Hindlimb muscle (tissue), 1 donor: ENCODE measurements around the gene RIPOR3. TPM values are rescaled to one million over a fixed set of nuclear protein-coding genes. Genes with fewer than 3 reads are reported as not detected.

ENCODE experiments used
- DNase-seq: peaks from one replicate; pipeline ENCODE4 v3.0.0-alpha.2; 2013
- polyA plus RNA-seq: library from polyadenylated mRNA; unstranded; fragments of 120-200 nt; gene quantifications from one replicate; pipeline ENCODE4 v1.2.1, GENCODE V29; 2013; ENCODE audit not compliant: insufficient read length

Gene RIPOR3, protein sequence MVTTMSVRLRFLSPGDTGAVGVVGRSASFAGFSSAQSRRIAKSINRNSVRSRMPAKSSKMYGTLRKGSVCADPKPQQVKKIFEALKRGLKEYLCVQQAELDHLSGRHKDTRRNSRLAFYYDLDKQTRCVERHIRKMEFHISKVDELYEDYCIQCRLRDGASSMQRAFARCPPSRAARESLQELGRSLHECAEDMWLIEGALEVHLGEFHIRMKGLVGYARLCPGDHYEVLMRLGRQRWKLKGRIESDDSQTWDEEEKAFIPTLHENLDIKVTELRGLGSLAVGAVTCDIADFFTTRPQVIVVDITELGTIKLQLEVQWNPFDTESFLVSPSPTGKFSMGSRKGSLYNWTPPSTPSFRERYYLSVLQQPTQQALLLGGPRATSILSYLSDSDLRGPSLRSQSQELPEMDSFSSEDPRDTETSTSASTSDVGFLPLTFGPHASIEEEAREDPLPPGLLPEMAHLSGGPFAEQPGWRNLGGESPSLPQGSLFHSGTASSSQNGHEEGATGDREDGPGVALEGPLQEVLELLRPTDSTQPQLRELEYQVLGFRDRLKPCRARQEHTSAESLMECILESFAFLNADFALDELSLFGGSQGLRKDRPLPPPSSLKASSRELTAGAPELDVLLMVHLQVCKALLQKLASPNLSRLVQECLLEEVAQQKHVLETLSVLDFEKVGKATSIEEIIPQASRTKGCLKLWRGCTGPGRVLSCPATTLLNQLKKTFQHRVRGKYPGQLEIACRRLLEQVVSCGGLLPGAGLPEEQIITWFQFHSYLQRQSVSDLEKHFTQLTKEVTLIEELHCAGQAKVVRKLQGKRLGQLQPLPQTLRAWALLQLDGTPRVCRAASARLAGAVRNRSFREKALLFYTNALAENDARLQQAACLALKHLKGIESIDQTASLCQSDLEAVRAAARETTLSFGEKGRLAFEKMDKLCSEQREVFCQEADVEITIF
- polyA plus RNA-seq, result 4.0 TPM

DNA sequence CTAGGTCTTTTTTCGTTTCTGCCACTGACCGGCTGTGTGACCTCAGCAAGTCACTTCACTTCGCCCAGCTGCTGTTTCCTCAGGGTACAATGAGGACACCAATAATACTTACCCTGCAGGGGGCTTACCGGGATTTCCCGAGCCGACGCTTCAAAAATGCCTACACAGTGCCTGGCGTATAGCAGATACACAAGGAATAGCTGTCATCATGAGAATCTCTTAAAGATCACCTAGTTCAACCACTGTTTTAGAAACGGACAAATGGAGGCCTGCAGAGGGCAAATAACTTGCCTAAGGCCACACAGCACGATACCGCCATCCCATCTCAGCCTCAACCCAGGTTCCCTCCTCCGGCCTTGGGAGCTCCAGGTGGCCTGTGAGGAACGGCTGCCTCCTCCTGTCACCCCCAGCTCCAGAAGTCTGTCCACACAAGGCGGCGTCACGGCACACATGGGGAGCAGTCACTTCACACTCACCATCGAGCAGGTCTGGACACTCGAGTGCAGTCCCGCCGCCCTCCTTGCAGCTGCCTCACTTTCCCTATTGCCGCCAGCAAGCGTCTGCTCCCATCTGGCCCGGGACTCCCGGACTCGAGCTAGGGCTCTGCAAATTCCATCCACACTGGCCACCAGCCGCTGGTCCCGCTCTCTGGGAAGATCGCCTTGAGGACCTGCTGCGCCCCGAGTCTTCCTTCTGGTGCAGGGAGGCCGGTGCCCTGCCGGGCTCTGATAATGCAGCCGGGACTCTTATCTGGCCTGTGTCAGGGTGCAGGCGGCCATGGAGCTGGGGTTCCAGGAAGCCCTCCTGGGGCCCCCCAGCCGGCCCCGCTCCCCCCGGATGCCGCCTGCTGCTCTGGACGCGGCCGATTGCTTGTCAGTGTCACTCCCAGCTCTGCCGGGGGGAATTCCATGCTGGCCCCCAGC is at the start of gene RIPOR3:
Gene RIPOR3 (minus strand): TSS at position 893 of the 923 bp plus-strand sequence. CDS start 414 bp downstream, at position 479.
- DNase-seq, result peak; percentile 35

DNA sequence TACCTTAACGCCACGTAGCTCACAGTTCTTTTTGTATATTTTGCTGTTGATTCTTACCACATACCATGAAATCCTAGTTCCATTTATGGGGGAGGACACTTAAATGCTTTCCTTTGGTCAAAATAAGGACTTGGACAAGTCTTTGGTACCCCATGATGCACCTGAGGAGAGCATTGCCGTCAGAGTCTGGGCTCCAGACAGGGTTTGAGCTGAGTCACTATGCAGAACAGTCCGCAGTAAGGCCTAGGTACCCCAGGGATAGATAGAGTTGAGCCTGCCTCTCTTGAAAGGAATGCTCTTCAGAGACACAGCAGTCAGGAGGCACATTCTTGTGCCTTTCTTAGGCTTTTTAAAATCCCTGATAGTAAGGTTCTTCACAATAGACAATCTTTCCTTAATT is 46.0 kb upstream of the RIPOR3 start:
- DNase-seq, result no peak

DNA sequence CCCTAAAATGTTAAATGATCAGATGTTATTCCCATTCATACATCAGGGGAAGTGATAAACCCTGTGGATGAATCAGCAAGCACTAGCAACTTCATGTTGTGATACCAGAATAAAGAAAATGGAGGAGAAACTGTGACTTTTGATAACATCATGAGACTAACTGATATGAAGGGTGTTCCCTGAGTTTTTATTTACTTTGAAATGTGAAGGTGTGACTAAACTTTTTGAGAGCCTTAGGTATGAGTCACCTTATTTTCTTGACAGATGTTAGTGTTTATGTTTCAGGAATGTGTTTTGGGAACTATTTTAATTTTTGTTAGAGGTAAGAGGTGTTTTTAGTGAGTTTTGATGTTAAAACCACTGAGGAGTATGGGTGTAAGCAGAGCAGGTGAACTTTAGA is 44.5 kb upstream of the RIPOR3 start:
- no peak for DNase-seq

DNA sequence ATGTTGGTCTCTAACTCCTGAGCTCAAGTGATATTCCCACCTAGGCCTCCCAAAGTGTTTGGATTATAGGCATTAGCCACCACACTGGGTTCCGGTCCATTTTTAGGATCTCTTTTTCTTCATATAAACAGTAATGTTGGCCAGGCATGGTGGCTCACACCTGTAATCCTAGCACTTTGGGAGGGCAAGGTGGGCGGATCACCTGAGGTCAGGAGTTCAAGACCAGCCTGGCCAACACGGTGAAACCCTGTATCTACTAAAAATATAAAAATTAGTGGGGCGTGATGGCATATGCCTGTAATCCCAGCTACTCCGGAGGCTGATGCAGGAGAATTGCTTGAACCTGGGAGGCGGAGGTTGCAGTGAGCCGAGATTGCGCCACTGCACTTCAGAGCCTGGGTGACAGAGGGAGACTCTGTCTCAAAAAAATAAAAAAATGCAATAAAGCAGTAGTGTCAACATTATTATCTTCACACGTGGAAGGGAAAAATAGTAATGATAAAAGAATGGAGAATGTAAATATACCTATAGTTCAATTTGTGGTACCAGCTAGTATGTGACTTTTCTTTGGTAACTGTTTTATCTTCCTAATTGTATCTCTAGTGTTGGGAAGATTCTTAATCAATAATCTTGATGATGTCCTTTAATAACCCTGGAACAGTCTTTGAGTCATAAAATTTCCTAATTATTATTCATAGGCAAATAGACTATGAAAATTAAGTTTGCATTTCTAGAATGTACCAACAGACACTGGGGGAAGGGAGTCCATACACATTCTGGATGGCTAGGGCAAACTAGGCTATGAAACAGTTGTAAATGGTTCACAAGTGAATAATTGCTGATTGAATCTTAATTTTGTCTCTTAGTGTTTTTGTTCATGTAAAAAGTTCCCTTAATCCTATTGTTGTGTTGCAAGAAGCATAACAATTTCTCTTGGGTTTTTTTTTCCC is 43.7 kb upstream of the RIPOR3 start:
- DNase-seq, result no peak

DNA sequence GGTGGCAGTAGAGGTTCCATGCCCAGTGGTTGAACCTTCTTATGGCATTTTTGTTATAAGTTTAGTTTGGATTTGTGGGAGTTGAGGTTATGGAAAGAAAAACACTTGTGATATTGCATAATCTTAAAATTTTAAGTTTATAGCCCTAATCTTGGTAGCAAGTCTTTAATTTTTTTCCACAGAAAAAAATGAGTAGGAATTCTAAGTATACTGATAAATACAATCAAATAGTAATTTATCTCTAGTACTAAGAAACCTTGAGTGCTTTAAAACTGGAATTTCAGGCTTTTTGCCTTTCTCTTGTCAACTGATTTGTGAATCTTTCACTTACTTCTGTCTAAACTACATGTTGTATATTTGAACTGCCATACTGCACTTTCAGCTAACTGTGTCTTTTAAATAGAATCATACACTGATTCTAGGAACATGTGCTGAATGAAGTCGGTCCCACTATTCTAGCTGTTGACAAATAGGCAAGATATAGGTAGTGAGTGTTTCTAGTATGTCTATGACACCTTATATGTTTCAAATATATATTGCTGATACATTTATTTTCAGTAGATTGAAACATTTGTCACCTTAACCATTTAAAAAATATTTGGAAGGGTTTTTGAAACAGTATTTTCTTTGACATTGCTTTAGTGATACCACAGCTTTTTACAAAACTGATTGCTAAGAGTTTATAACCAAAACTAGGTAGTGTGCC is 42.5 kb upstream of the RIPOR3 start:
- DNase-seq, result no peak

DNA sequence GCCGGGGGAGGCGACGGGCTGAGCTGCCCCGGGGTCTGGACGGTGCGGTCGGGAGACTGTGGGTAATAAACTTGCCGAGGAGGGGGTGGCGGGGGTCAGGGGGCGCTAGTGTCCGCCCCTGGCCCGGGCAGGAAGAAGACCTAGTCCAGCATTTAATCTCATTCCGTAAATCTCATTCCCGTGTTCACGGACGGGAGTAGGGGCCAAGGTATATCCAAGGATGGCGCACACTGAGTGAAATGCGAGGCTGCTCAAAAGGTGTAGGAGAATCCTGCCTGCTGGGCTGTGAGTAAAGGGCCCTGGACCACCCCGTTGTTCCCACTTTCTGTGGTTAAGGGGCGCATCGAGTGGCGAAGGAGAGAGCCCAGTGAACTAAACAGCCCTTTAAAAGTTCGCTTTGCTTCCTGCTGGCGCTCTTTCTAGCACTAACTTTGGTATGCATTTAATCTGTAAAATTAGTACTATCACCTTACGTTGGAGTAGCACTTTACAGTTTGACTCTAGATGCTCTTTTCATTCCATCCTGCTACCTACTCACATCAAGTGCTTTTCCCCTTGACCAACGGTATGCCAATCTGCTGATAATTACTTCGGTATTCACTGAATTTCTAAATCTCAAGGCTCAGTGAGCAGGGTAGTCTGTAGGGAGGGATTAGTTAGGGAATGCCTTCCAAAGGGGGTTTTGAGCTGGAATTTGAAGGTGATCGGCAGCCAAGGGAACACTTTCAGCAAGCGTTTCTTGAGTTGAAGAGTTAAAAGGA is 40.8 kb upstream of the RIPOR3 start:
- DNase-seq, result no peak

DNA sequence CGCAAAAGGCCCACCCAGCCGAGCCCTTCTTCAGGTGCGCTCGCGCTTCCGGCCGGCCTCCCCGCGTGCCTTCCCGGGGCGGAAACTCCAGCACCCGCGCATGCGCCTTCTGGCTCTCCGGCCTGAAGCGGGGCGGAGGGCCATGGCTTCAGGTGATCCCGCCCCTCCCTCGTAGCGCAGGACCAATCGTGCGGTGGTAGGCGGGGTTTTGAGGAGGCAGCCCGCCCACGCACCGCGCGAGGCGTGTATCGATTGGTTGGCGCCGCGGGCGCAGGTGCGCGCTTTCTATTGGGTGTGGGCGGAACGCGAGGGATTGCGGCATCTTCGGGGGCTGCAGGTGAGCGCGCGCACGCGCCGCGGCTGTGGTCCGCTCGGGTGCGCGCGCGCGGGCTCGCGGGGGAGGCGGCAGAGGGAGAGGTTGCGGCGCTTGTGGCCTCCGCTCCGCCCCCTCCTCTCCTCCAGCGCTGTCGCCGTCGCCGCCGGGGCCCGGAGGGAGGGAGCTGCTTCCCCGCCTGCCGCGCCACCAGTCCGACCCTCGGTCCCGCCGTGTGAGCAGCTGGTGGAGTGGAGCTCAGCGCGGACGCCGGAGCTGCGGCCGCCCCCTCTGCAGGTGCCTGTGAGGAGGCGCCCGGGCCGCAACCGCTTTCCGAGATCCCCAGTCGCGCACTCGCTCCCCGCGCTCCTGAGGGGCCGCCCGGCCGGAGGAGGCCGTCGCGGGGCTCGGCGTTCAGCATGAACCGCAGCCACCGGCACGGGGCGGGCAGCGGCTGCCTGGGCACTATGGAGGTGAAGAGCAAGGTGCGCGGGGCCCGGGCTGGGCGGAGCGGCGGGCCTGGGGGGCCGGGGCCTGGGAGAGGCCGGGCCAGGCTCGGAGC is 40.0 kb upstream of the RIPOR3 start, which contains the start of gene PARD6B:
Gene PARD6B (plus strand): TSS at position 526 of the 875 bp plus-strand sequence. CDS start 207 bp downstream, at position 733.
- peak; percentile 90 for DNase-seq

DNA sequence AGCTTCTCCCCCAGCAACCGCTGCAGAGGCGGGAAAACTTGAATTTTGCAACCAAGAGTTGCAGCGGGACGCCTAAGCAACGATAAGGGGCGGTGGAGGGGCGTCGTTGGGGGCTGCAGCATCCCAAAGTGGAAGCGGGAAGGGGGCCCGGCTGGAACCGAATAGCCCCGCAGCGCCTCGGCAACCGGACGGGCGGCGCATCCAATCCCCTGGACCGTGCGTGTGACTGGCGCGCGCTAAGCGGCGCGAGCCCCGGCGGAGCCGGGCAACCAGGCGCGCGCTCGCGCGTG is 39.4 kb upstream of the RIPOR3 start:
- DNase-seq, result peak; percentile 36

DNA sequence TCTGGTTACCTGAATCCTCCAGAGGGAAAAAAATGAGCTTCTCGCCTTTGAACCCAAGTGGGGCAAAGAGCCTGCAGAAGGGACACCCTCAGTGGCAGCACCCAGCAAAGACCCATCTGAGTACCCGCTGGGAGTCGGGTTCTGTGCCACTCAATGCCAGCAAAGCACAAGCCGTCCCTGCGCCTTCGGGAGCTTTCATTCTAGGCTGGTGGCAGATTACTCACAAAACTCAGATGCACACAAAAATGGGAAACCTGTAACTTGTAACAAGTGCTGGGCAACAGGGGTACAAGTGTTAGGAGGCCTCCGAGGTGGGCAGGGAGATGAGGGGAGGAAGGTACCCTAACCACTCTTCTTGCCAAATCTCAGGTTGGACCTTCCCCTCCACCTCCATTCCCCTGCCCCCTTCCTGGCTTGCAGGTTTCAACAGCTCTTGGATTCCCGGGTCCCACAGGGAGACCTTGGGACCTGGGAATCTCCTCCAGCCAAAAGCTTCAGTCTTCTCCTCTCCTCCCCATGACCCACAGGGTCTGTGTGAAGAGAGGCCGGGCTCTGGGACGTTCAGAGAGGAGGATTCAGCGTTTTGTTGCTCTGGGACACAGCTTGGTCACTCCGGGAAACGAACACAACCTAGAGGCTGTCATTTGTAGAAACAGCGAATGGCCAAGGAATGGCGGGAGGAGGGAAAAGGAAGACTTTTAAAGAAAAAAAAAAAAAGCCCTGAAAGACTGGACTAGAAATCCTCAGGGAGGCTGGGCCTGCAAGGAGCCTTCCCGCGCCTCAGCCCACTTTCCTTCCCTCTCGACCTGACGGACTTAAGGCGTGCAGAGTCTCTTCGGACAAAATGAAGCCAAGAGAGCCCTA is 38.8 kb upstream of the RIPOR3 start:
- no peak for DNase-seq

DNA sequence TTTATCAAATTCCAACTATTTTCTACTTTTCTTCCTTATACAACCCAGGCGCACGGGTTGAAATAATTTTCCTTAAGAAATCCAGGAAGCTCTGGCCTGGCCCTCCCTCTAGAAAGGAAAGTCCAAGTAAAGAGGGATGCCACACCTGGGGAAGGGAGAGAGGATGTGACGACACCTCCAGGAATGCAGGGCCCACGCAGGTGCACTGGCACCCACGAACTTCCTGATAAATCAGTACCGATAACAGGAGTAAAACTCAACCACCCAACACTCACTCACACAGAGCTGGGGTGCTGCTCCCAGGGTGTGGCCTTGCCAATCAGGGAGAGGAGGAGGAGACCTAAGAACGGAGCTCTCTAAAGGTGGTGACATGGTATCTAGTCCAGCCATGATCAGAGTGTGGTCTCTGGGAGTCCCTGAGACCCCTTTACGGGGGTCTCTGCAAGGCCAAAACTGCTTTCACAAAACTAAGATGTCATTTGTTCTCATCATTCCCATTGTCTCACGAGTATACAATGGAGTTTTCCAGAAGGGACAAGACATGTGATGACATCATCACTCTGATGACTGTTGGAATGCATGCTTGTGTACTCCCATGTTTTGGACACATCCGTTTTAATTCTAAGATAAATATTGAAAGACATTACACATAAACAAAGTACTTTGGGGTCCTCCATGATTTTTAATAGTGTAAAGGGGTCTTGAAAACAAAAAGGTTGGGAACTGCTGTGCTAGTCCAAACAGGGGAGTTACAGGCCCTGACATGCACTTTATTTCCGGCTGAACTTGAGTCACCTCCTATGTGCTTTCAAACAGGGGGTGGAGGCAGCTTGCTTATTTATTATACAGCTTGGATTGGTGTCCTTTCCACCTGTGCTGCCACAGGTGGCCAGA is 37.9 kb upstream of the RIPOR3 start:
- no peak for DNase-seq

DNA sequence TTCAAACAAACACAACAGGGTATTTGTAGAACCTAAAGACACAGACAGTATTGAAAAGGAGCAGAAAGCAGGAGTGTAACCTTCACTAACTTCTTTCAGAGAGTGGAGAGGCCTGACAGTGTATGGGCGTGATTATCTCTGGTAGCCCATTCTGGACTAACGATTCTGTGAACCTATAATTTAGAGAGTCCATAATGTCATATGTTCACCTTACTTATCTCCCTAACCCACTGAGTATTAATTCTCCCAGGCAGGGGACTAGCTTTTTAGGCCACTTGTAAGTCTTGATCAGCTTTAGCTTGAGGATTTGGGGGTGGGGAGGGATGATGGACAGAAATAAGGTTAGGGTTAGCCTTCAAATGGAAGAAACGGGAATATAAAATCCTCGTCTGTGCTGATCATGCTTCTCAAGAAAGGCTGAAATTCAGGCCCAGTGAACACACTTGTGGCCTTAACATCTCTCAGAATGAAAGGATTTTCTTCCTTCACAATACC is 37.2 kb upstream of the RIPOR3 start:
- no peak for DNase-seq

DNA sequence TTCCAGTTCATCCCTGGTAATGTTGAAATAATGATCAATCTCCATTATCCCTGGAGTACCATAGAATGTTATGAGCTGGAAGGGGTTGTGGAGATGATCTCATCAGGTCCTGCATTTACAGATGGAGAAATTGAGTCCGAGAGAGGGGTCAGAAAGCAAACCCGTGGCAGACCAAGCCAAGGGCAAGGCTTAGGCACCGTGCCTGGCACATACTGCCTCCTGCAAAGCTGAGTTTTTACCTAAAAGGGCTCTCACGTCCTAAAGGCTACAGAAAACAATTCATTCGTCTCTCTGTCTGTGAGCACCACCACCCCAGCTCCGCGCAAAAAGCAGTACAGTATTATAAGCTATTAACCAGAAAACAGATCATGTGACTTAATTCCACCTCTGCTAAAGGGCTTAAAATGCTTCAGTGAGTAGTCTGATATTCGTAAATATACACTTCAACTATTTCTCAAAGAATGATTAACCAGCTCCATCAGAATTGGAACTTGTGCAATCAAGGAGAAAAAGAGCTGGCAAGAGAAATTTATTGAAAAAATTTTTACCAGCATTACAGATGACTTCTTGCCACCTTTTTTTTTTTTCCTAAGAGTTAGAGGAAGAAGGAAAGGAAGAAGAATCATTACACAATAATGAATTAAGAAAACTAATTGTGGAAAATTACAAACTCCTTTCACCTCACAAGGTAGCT is 36.6 kb upstream of the RIPOR3 start:
- peak; percentile 55 for DNase-seq

DNA sequence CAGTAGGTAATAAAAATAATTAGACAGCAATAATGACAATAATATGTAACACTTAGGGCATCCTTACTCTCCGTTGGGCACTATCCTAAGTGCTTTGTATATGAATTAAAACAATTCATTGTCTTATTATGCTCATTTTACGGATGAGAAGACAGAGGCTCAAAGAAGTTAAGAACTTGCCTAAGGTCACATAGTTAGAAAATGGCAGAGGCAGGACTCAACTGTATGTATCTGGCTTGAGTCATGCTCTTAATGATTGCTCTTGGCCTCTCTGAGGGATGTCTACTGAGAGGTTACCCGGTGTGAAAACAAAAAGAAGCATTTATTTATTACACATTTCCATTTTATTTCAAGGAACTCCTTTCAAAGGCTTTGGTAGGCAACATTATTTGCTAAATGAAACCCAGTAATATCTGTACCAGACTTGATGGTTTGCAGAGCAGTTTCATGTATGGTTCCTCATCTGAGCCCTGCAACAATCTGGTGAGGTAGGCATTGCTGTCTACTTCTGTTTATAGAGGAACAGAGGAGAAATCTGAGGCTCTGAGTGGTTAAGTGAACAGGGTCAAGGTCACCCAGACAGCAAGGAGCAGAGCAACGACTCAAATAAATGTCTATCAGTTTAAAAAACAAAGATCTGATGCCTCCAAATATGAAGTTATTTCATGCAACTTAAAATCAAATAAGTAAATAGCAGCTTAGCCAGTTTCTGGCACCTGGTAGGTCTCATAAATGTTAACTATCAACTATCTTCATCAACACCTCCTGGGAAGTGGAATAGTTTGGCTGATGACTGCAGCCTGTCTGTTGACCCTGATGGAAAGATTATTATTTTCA is 35.8 kb upstream of the RIPOR3 start:
- no peak for DNase-seq

DNA sequence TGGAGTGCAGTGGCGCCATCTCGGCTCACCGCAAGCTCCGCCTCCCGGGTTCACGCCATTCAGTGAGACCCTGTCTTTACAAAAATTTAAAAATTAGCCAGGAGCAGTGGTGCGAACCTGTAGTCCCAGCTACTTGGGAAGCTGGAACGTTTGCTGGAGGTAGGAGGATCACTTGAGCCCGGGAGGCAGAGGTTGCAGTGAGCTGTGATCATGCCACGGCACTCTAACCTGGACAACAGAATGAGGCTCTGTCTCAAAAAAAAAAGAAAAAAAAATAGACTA is 34.3 kb upstream of the RIPOR3 start:
- DNase-seq, result no peak
